Measurements from ENCODE around the gene OR56B1. TPM values are rescaled to one million over a fixed set of nuclear protein-coding genes. Genes with fewer than 3 reads are reported as not detected.
"Not testable (repeated sequence)": the region's sequence is repeated elsewhere in the genome, so short reads cannot be mapped to it uniquely, and the experiment has no call there.

The OR56B1 gene
- total and polyA plus RNA-seq, 11 donors = 0.13 TPM; not detected in 10

GRCh38 chr11:5690736-5691135, 45.5 kb upstream of the OR56B1 start:
- TF ChIP-seq POLR2A (IDR thresholded peaks at IDR 0.05) (peak in 1 of 2 donors; percentile 35), CTCF (IDR thresholded peaks at IDR 0.05) (no peak)
- Histone ChIP-seq H3K4me1 (peaks cover 0 to 48% (median 12%) of the 10 kb centered on the region in 12 donors), H3K27ac (peak overlapping the region; percentile 77 to 99 (median 88)), H3K9me3 (no peaks in the 10 kb centered on the region), H3K4me3 (peak overlapping the region; percentile 11 to 77 (median 58)), H3K36me3 (peaks cover 0 to 24% (median 2%) of the 10 kb centered on the region in 9 donors), H3K27me3 (no peaks in the 10 kb centered on the region)
- intact Hi-C loops (cut with DNase I) = loop anchor here in 1 of 10 donors (10.0 kb wide), 1 partner anchor 66 kb away; the partner anchor contains the start of gene TRIM34
- DNase-seq (peak in 2 of 5 donors; percentile 17 to 41), ATAC-seq (peak in 3 of 4 donors; percentile 38 to 44 (median 39))
- WGBS, 4 donors = 31 to 45% (median 43%) methylated on average over 5 of the region's 5 CpGs

- H3K4me1 ChIP-seq = peaks cover 0 to 52% (median 12%) of the 10 kb centered on the region in 12 donors
- not testable (repeated sequence) for DNase-seq, ATAC-seq, H3K9me3 ChIP-seq, H3K27me3 ChIP-seq
- peak overlapping the region; percentile 11 to 77 (median 58) for H3K4me3 ChIP-seq
- peak overlapping the region; percentile 77 to 99 (median 88) for H3K27ac ChIP-seq
- WGBS, 4 donors = 52 to 66% (median 58%) methylated on average over 12 of the region's 12 CpGs
- H3K36me3 ChIP-seq = peaks cover 0 to 31% (median 6%) of the 10 kb centered on the region in 9 donors
- intact Hi-C loops (cut with DNase I) = loop anchor here in 1 of 10 donors (10.0 kb wide), 1 partner anchor 67 kb away; the partner anchor contains the start of gene TRIM34
Measured at GRCh38 chr11:5691238-5691963, 44.8 kb upstream of the OR56B1 start.

- peak overlapping the region in 7 of 12 donors; percentile 20 to 99 (median 87) for H3K27ac ChIP-seq
- no peak for TF ChIP-seq POLR2A (IDR thresholded peaks at IDR 0.05)
- no peak for TF ChIP-seq CTCF (IDR thresholded peaks at IDR 0.05)
- ATAC-seq = no peak
- intact Hi-C loops (cut with DNase I) = loop anchor here in 1 of 10 donors (10.0 kb wide), 1 partner anchor 67 kb away; the partner anchor contains the start of gene TRIM34
- no peak for DNase-seq
- H3K4me3 ChIP-seq = peak overlapping the region in 11 of 12 donors; percentile 42 to 77 (median 61)
- no peaks in the 10 kb centered on the region for H3K9me3 ChIP-seq
- peaks cover 0 to 36% (median 11%) of the 10 kb centered on the region in 9 donors for H3K36me3 ChIP-seq
- H3K4me1 ChIP-seq = peaks cover 0 to 52% (median 12%) of the 10 kb centered on the region in 12 donors
- H3K27me3 ChIP-seq = no peaks in the 10 kb centered on the region
- WGBS, 4 donors = 46 to 63% (median 53%) methylated on average over 3 of the region's 3 CpGs
Measured at GRCh38 chr11:5691964-5692361, 44.3 kb upstream of the OR56B1 start.

GRCh38 chr11:5694642-5695041, 41.6 kb upstream of the OR56B1 start:
- Histone ChIP-seq H3K36me3 (peaks cover 0 to 59% (median 33%) of the 10 kb centered on the region in 9 donors), H3K9me3 (no peaks in the 10 kb centered on the region), H3K4me3 (no peak overlapping the region), H3K4me1 (peaks cover 0 to 38% (median 8%) of the 10 kb centered on the region in 12 donors), H3K27me3 (no peaks in the 10 kb centered on the region), H3K27ac (no peak overlapping the region)
- TF ChIP-seq CTCF (IDR thresholded peaks at IDR 0.05) (no peak), POLR2A (IDR thresholded peaks at IDR 0.05) (no peak)
- DNase-seq (no peak), ATAC-seq (no peak)
- intact Hi-C loops (cut with DNase I) = loop anchor here in 1 of 10 donors (10.0 kb wide), 1 partner anchor 70 kb away; the partner anchor contains the start of gene TRIM34
- 78 to 93% (median 83%) methylated on average over 1 of the region's 1 CpG for WGBS, 4 donors
